Stimulated activated CD4-positive, alpha-beta T cell treated with anti-CD3 and anti-CD28 coated beads, Interleukin-12 subunit alpha, Interleukin-12 subunit beta, amount 100 ng/mL, for 24 hours (primary cell): ENCODE data around the gene TTLL11.

Experiments
- DNase-seq, 2 experiments: peaks; one replicate each; pipeline ENCODE4 v3.0.0-alpha.2; 2020; ENCODE audit warnings: low read depth in 2 of 2

Gene TTLL11

DNA sequence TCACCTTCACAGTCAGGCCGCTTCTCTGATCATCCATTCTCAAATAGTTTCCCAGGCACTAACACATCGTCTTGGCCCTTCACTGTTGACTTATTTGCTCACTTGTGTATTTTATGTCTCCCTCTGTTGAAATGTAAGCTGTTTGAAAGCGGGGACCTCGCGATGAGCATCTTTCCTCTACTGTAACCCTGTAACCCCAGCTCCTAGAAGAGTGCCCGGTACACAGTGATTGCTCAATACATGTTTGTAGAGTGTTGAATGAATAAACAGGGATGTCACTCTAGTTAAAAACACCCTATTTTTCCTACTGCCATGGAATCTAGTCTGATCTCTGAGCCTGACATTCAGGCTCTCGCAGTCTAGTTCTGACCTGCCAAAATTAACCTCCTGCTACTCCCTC is 150.8 kb downstream of the TTLL11 start:
- DNase-seq = no peak

DNA sequence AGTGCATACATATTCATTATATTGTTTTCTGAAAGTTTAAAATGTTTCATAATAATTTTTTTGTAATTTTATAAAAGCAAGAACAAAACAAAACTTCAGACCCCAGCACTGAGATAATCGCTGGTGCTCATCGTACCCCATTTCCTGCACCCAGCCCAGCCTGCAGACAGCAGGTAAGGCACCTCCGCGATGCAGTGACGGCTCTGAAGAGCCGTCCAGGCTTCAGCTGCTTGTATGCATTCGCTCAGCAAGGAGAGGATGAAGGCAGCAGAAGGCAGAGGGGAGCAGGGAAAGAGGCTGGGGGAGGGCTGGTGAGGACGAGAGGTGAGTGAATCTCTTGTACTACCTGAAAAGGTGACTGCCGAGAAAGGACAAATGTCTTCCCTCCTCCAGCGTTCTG is 153.5 kb downstream of the TTLL11 start:
- no peak for DNase-seq

GRCh38 chr9:121938621-121939020 is 154.5 kb downstream of the TTLL11 start:
- DNase-seq = no peak

GRCh38 chr9:121937240-121937639 is 155.9 kb downstream of the TTLL11 start:
- no peak for DNase-seq

- DNase-seq = no peak
Measured at GRCh38 chr9:121935739-121936138, 157.4 kb downstream of the TTLL11 start.

GRCh38 chr9:121930956-121931355 is 162.2 kb downstream of the TTLL11 start:
- no peak for DNase-seq

GRCh38 chr9:121929893-121930875 is 162.9 kb downstream of the TTLL11 start:
- no peak for DNase-seq

GRCh38 chr9:121927636-121928035 is 165.5 kb downstream of the TTLL11 start:
- DNase-seq = no peak

GRCh38 chr9:121927081-121927480 is 166.0 kb downstream of the TTLL11 start:
- DNase-seq = no peak

- no peak for DNase-seq
Measured at GRCh38 chr9:121926351-121926801, 166.7 kb downstream of the TTLL11 start.

DNA sequence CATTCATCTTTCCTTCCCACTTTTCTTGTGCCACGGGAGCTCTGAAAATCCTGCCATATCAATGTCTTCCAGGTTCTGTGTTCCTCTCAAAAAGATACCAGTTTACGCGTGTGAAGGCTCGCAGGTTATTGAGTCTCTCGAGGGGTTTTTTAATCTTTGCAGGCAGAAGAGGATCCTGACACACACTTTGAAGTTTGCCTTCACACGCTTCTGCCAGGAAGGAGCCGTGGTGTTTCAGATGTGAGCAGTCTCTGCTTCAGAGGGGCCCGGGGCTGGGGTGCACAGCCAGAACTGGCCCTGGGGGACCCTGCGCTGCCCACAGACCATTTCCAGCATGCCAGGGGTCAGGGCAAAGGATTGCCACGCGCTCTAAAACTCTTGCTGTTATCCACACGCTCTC is 167.2 kb downstream of the TTLL11 start:
- DNase-seq = no peak

DNA sequence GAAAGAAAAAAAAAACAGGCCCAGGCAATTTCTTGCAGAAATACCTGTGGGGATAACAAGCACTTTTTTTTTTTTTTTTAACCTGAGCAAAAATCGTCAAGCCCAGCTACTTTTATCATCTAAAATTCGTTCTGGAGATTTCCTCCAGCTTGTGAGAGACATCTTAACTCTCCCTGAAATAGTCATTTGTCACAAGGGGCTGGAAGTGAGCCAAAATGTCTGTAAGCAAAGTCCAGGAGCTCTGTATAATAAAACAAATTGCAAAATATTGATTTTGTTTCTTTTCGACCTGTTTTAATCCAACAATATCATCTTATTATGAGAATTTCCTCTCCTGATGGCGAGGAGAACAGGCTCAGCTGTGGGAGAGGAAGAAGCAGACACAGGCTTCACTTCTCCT is 168.4 kb downstream of the TTLL11 start:
- no peak for DNase-seq

DNA sequence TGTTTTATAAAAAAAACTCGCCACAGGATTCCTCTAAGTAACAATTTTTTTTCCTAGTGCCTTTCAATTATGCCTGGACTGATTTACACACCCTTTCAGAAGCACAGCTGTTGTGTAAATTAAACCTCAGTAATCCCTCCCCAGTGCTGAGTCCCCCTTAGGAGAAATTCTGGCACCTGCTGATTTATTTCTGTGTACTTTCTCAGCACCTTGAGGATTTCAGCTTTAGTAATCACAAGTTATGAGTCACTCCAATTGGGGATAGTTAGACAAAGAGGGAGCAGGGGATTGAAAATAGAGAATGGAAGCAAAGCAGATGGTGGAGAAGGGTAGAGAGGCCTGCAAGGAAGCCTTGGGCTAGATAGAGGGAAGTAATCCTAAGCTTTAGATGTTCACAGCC is 171.7 kb downstream of the TTLL11 start:
- no peak for DNase-seq

- no peak for DNase-seq
Measured at GRCh38 chr9:121917375-121918335, 175.5 kb downstream of the TTLL11 start.

DNA sequence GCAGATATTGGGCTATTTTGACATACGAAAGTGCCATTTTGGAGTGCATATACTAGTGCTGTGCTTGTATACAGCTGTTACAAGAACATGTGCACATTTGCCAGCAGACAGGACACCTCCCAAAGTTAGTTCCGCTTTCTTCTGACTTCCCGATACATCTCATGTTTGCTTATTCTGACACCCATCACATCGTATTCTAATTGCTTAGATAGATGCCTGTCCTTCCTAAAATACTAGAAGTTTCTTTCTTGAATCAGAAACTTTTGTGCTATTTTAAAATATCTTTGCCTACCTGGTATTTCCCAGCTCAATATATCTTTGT is 177.8 kb downstream of the TTLL11 start:
- no peak for DNase-seq

DNA sequence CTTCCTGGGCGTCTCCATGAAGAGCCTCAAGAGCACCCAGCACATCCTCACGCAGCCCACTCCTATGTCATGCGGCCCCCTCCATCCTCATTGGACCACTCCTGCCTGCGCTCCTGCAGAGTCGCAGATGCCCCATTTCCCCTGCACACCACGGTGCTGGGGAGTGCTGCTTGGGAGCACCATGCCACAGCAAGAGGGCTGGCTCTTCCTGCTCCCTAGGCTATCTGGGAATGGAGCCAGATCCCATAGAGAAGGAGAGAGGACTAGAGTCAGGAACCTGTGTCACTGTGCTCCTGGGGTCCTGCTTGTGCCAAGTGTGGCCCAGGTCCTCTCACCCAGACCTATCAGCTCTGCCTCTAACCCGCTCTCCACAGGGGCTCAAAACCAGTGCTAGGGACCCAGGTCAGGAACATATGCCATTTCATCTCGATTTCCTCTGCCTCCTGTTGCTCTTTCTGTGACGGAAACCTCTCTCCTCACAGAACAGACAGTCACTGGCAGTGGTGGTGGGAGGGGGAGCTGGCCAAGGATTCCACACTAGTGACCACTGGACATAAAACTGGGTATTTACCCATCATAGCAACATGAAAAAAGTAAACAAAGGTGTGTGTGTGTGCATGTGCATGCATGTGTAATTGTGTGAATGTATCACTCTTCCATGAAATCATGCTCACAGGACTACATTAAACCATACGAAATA is 178.4 kb downstream of the TTLL11 start:
- DNase-seq = no peak

GRCh38 chr9:121914017-121914595 is 179.0 kb downstream of the TTLL11 start:
- no peak for DNase-seq

DNA sequence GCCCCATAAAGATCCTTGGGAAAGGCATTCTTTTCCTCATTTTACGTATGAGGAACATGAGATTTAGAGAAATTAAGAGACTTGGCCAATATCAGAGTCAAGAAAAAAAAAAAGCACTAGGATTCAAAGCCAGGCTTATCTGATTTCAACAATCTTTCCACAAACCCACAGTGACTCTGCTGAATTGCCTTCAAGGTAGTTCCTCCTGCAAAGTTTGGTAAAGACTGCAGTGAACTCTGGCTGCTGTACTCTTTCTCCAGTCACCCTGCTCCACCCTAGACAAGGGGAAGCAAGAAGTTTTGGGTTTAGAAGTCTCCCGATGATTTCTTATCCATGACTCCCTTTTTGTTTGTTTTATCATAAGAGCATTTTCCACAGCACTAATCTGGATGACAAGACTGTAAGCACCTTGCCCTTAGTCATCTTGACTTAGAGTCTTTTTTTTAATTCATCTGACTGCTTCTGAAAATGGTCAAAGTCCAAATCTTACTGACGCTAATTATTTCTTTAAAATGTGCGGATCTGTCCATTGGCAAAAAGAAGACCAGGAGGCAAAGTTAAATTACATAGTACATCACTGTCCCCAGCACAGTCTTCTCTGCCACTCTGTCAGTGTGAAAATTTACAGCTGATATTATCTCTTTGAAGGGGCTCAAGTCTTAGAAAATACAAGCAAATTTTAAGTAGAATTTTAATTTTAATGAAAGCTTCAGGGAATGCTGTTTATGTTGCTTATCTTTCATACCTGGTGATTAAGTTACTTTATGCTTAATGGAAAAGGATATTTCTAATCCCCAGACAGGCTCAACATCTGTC is 180.1 kb downstream of the TTLL11 start:
- DNase-seq = no peak

DNA sequence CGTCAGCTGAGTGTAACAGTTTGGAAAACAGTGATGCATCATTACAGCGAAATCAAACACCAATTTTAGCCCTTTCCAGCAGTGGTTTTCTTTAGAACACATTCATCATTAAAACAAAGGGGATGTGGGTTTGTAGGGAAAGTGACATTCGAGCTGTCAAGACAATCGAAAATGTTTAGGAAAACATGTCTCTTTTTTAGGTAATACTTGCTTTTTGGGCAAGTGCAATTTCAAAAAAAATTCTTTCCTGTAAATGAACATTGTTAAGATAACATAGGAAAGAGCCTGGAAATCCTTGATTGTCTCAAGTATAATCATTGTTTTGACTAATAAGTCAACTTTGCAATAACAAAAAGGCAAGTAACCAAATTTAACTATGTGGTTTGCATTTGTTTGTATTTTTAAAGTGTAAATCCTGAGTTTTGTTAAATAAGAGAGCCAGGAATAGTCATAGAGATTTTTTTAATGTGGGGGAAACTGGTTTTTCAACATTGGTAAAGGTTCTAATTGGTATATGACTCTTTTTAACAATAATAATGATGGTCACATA is 182.5 kb downstream of the TTLL11 start:
- no peak for DNase-seq

DNA sequence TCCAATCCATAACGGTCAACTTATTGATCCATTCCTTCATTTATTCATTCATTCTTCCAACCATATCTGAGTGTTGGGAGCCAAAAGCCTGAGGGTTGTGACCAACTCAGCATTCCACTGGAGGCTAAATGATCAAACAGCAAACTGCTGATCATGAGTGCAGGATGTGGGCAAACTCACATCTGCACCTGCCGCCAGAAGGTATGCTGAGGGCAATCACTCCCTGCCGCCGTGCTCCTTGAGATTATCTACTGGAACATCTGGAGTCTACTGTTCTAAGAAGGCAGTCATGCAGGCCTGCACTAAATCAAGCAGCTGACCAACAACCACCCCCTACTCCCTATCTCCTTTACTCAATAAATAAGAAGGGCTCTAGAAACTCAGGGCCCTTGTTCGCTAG is 184.0 kb downstream of the TTLL11 start:
- DNase-seq = no peak
